SK-N-SH treated with all-trans-retinoic acid at 6 μM for 48 hours (cell line): ENCODE data around the gene SFT2D3.

ENCODE experiments used
- BACH2 ChIP-seq: fragments of 250-450 bp; sonication (Bioruptor Pico); IDR thresholded peaks from 2 replicates; pipeline ENCODE4 v1.9.0; 2021; ENCODE audit warnings: mild to moderate bottlenecking, borderline replicate concordance
- CSDC2 ChIP-seq: fragments of 250-450 bp; sonication (Bioruptor Pico); IDR thresholded peaks from 2 replicates; pipeline ENCODE4 v1.5.0; 2020; ENCODE audit warnings: mild to moderate bottlenecking, moderate library complexity
- PATZ1 ChIP-seq: fragments of 250-450 bp; sonication (Bioruptor Pico); IDR thresholded peaks from 2 replicates; pipeline ENCODE4 v1.8.0; 2020; ENCODE audit warnings: mild to moderate bottlenecking, moderate library complexity, borderline replicate concordance
- POU6F1 ChIP-seq: fragments of 250-450 bp; sonication (Bioruptor Pico); IDR thresholded peaks from 2 replicates; pipeline ENCODE4 v1.8.0; 2021; ENCODE audit warnings: low read depth, mild to moderate bottlenecking, moderate library complexity, borderline replicate concordance
- PPARA ChIP-seq: fragments of 250-450 bp; sonication (Bioruptor Pico); IDR thresholded peaks from 2 replicates; pipeline ENCODE4 v1.5.0; 2020; ENCODE audit warnings: mild to moderate bottlenecking, borderline replicate concordance
- RARB ChIP-seq: fragments of 250-450 bp; sonication (Bioruptor Pico); IDR thresholded peaks from 2 replicates; pipeline ENCODE4 v1.8.0; 2021; ENCODE audit warnings: mild to moderate bottlenecking, moderate library complexity
- TOX ChIP-seq: fragments of 250-450 bp; sonication (Bioruptor Pico); IDR thresholded peaks from 2 replicates; pipeline ENCODE4 v1.8.0; 2021; ENCODE audit warnings: mild to moderate bottlenecking, moderate library complexity, borderline replicate concordance
- TF ChIP-seq, protein P1 (sequence below): fragments of 250-450 bp; sonication (Bioruptor Pico); IDR thresholded peaks from 2 replicates; pipeline ENCODE4 v1.5.1; 2020; ENCODE audit warnings: low read depth, mild to moderate bottlenecking, moderate library complexity

- TF ChIP-seq PATZ1 (CRISPR knock-in tag): no peak
- TF ChIP-seq TOX: no peak
- TF ChIP-seq, protein P1, sequence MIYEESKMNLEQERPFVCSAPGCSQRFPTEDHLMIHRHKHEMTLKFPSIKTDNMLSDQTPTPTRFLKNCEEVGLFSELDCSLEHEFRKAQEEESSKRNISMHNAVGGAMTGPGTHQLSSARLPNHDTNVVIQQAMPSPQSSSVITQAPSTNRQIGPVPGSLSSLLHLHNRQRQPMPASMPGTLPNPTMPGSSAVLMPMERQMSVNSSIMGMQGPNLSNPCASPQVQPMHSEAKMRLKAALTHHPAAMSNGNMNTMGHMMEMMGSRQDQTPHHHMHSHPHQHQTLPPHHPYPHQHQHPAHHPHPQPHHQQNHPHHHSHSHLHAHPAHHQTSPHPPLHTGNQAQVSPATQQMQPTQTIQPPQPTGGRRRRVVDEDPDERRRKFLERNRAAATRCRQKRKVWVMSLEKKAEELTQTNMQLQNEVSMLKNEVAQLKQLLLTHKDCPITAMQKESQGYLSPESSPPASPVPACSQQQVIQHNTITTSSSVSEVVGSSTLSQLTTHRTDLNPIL: no peak
- no peak for TF ChIP-seq CSDC2 (CRISPR knock-in tag)
- no peak for TF ChIP-seq PPARA (CRISPR knock-in tag)
- no peak for TF ChIP-seq BACH2 (CRISPR knock-in tag)
- no peak for TF ChIP-seq RARB (CRISPR knock-in tag)
- no peak for TF ChIP-seq POU6F1
These were observed 46.5 kb upstream of the SFT2D3 start for GRCh38 chr2:127654838-127655175.
